Liver (tissue), 9 donors: ENCODE measurements around the gene CHN1. TPM values are rescaled to one million over a fixed set of nuclear protein-coding genes. Genes with fewer than 3 reads are reported as not detected.
A peak's percentile ranks its signal among the peaks of the same experiment; 100 is the strongest.

Experiments
- DNase-seq: peaks from one replicate; pipeline ENCODE4 v3.0.0-alpha.2; 2017; ENCODE audit warnings: low spot score
- H3K27ac ChIP-seq, 2 donors: one replicate each; pipeline ENCODE4 v1.7.0; 2013; ENCODE audit warnings: inconsistent platforms in 2 of 2, low read length in 2 of 2, control low read depth in 1 of 2, low read depth in 1 of 2, mild to moderate bottlenecking in 1 of 2
- H3K27me3 ChIP-seq, 4 donors: one replicate each; pipeline versions ENCODE4 v1.6.1 to v1.7.0; 2013; ENCODE audit warnings: low read length in 3 of 4, inconsistent platforms in 1 of 4, mild to moderate bottlenecking in 1 of 4, moderate library complexity in 1 of 4; ENCODE audit not compliant: control insufficient read depth in 4 of 4, insufficient read depth in 4 of 4
- H3K36me3 ChIP-seq, 4 donors: one replicate each; pipeline versions ENCODE4 v1.6.1 to v1.7.0; 2013; ENCODE audit warnings: low read length in 3 of 4, mild to moderate bottlenecking in 3 of 4, low read depth in 1 of 4, moderate library complexity in 1 of 4; ENCODE audit not compliant: control insufficient read depth in 4 of 4, insufficient read depth in 3 of 4
- H3K4me1 ChIP-seq, 4 donors: one replicate each; pipeline versions ENCODE4 v1.6.1 to v1.7.0; 2013; ENCODE audit warnings: low read length in 3 of 4, mild to moderate bottlenecking in 3 of 4, moderate library complexity in 1 of 4; ENCODE audit not compliant: control insufficient read depth in 4 of 4, insufficient read depth in 4 of 4
- H3K4me3 ChIP-seq, 3 donors: one replicate each; pipeline versions ENCODE4 v1.6.1 to v1.7.0; 2013; ENCODE audit warnings: low read length in 3 of 3, control low read depth in 1 of 3, low read depth in 1 of 3, mild to moderate bottlenecking in 1 of 3
- H3K9ac ChIP-seq, 2 donors: one replicate each; pipeline ENCODE4 v1.7.0; 2013; ENCODE audit warnings: low read length in 2 of 2, mild to moderate bottlenecking in 2 of 2, moderate library complexity in 2 of 2, control low read depth in 1 of 2, low read depth in 1 of 2
- H3K9me3 ChIP-seq, 4 donors: one replicate each; pipeline versions ENCODE4 v1.6.1 to v1.7.0; 2013; ENCODE audit warnings: low read length in 3 of 4; ENCODE audit not compliant: control insufficient read depth in 4 of 4
- EGR1 ChIP-seq, 2 donors: IDR thresholded peaks; 2 replicates each; pipeline ENCODE4 v1.6.1; 2016 to 2018; ENCODE audit warnings: antibody characterized with exemption in 2 of 2, low read depth in 2 of 2
- FOXA1 ChIP-seq: IDR thresholded peaks from 2 replicates; pipeline ENCODE4 v1.6.1; 2016; ENCODE audit warnings: antibody characterized with exemption
- FOXA2 ChIP-seq: IDR thresholded peaks from 2 replicates; pipeline ENCODE4 v1.6.1; 2016; ENCODE audit warnings: antibody characterized with exemption
- GABPA ChIP-seq, 2 donors: IDR thresholded peaks in 1 of 2; conservative IDR thresholded peaks in 1 of 2; 2 replicates each; pipeline ENCODE4 v1.6.1; 2016; ENCODE audit warnings: antibody characterized with exemption in 2 of 2, mild to moderate bottlenecking in 1 of 2, moderate library complexity in 1 of 2
- HNF4A ChIP-seq, 2 donors: conservative IDR thresholded peaks; 2 replicates each; pipeline ENCODE4 v1.6.1; 2016; ENCODE audit warnings: antibody characterized with exemption in 2 of 2, mild to moderate bottlenecking in 2 of 2
- HNF4G ChIP-seq: IDR thresholded peaks from 2 replicates; pipeline ENCODE4 v1.6.1; 2016; ENCODE audit warnings: antibody characterized with exemption
- JUND ChIP-seq, 2 donors: IDR thresholded peaks; 2 replicates each; pipeline ENCODE4 v1.6.1; 2016; ENCODE audit warnings: antibody characterized with exemption in 2 of 2
- NR2F2 ChIP-seq: IDR thresholded peaks from 2 replicates; pipeline ENCODE4 v1.6.1; 2016; ENCODE audit warnings: antibody characterized with exemption
- RAD21 ChIP-seq, 2 donors: IDR thresholded peaks; 2 replicates each; pipeline ENCODE4 v1.6.1; 2016; ENCODE audit warnings: antibody characterized with exemption in 2 of 2, mild to moderate bottlenecking in 2 of 2
- RXRA ChIP-seq, 2 donors: IDR thresholded peaks; 2 replicates each; pipeline ENCODE4 v1.6.1; 2017 to 2018; ENCODE audit warnings: antibody characterized with exemption in 2 of 2, mild to moderate bottlenecking in 1 of 2
- SP1 ChIP-seq: IDR thresholded peaks from 2 replicates; pipeline ENCODE4 v1.6.1; 2018; ENCODE audit warnings: antibody characterized with exemption, mild to moderate bottlenecking
- TAF1 ChIP-seq: conservative IDR thresholded peaks from 2 replicates; pipeline ENCODE4 v1.6.1; 2016; ENCODE audit warnings: antibody characterized with exemption, mild to moderate bottlenecking
- YY1 ChIP-seq: IDR thresholded peaks from 2 replicates; pipeline ENCODE4 v1.6.1; 2016; ENCODE audit warnings: antibody characterized with exemption, mild to moderate bottlenecking
- WGBS: extraction: QIAGEN DNeasy Blood & Tissue Kit; methylation state at CpG from one replicate; pipeline ENCODE4 v1.1.7; 2013; 5-methylcytosine and 5-hydroxymethylcytosine counted together
- polyA plus RNA-seq, 2 donors: library from polyadenylated mRNA; stranded (reverse) in 1 of 2; unstranded in 1 of 2; fragments of 200-250 nt in 1 of 2; fragments of >200 nt in 1 of 2; fragmentation: Nextera tagmentation in 1 of 2; extraction: Ambion mirVana in 1 of 2; gene quantifications; one replicate each; pipeline versions ENCODE4 v1.2.1 to v1.2.3, GENCODE V29; 2013 to 2015
- total RNA-seq, 2 donors: library from RNA; depleted of rRNA; stranded (reverse); fragments of >200 nt; gene quantifications; one replicate each; pipeline ENCODE4 v1.2.3, GENCODE V29; 2014
- TF ChIP-seq, protein P1 (sequence below): IDR thresholded peaks from 2 replicates; pipeline ENCODE4 v1.6.1; 2016; ENCODE audit warnings: antibody characterized with exemption
- TF ChIP-seq, protein P2 (sequence below): IDR thresholded peaks from 2 replicates; pipeline ENCODE4 v1.6.1; 2016; ENCODE audit warnings: antibody characterized with exemption
- TF ChIP-seq, protein P3 (sequence below): IDR thresholded peaks from 2 replicates; pipeline ENCODE4 v1.6.1; 2016; ENCODE audit warnings: antibody characterized with exemption
- TF ChIP-seq, protein P4 (sequence below): IDR thresholded peaks from 2 replicates; pipeline ENCODE4 v1.6.1; 2016; ENCODE audit warnings: antibody characterized with exemption, mild to moderate bottlenecking
- TF ChIP-seq, protein P5 (sequence below): fragments of 150-350 bp; IDR thresholded peaks from 2 replicates; pipeline ENCODE4 v1.5.1; 2017; ENCODE audit warnings: improper control_type of control experiment, low read depth, low read length; ENCODE audit not compliant: missing input control
- donor health status: healthy.
- donor health status: healthy.
- donor health status: healthy.
- donor health status: healthy.
- donor health status: healthy.

CHN1 gene
- total and polyA plus RNA-seq, 4 donors: 0.66 to 1.6 (median 1.1) TPM

DNA sequence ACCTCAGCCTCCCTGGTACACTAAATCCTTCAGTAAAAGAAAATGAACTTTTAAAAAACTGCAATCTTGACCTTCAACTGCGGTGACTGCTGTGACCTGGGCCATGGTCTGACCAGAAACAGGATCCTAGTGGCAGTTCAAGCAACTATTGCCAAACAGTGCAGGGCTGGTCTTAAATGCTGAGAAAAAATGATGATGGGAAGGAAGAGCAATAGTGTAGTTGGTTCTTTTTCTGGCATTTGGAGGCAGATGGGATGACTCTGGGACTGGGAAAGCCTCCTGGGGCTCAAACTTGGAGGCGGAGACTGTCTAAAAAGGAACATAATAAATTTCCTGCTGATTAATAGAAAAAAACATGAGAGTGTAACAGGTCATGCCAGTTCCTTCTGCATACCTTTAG, 45.4 kb downstream of the CHN1 start:
- Histone ChIP-seq H3K4me1 (no peaks in the 10 kb centered on the region), H3K27ac (no peak overlapping the region), H3K4me3 (no peak overlapping the region), H3K9me3 (no peaks in the 10 kb centered on the region), H3K27me3 (no peaks in the 10 kb centered on the region), H3K36me3 (no peaks in the 10 kb centered on the region), H3K9ac (no peak overlapping the region)
- no peak for TF ChIP-seq YY1
- peak; percentile 42 for TF ChIP-seq NR2F2
- no peak for TF ChIP-seq FOXA2
- no peak for TF ChIP-seq TAF1
- no peak for DNase-seq
- WGBS: 72% methylated on average over 2 of the region's 2 CpGs

GRCh38 chr2:174957050-174957449, 48.1 kb downstream of the CHN1 start:
- Histone ChIP-seq H3K9me3 (no peaks in the 10 kb centered on the region), H3K27ac (no peak overlapping the region), H3K36me3 (no peaks in the 10 kb centered on the region), H3K4me3 (no peak overlapping the region), H3K4me1 (no peaks in the 10 kb centered on the region), H3K9ac (no peak overlapping the region), H3K27me3 (no peaks in the 10 kb centered on the region)
- 89% methylated on average over 5 of the region's 5 CpGs for WGBS
- DNase-seq: no peak
- TF ChIP-seq, protein P1, sequence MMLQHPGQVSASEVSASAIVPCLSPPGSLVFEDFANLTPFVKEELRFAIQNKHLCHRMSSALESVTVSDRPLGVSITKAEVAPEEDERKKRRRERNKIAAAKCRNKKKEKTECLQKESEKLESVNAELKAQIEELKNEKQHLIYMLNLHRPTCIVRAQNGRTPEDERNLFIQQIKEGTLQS: no peak

GRCh38 chr2:174952607-174953006, 52.6 kb downstream of the CHN1 start:
- Histone ChIP-seq H3K4me3 (no peak overlapping the region), H3K27me3 (no peaks in the 10 kb centered on the region), H3K9ac (no peak overlapping the region), H3K27ac (no peak overlapping the region), H3K36me3 (no peaks in the 10 kb centered on the region), H3K4me1 (no peaks in the 10 kb centered on the region), H3K9me3 (no peaks in the 10 kb centered on the region)
- TF ChIP-seq JUND (IDR thresholded peaks at IDR 0.05) (no peak), RXRA (IDR thresholded peaks at IDR 0.05) (no peak), EGR1 (IDR thresholded peaks at IDR 0.05; ENCODE audit: low read depth in 2 of 2) (no peak), FOXA2 (no peak), NR2F2 (no peak), GABPA (IDR thresholded peaks at IDR 0.05 in 1 of 2, conservative IDR thresholded peaks at IDR 0.05 in 1 of 2) (no peak), SP1 (no peak), RAD21 (IDR thresholded peaks at IDR 0.05) (no peak), TAF1 (no peak), YY1 (no peak), FOXA1 (no peak), HNF4G (no peak), HNF4A (conservative IDR thresholded peaks at IDR 0.05) (no peak)
- TF ChIP-seq, protein P2, sequence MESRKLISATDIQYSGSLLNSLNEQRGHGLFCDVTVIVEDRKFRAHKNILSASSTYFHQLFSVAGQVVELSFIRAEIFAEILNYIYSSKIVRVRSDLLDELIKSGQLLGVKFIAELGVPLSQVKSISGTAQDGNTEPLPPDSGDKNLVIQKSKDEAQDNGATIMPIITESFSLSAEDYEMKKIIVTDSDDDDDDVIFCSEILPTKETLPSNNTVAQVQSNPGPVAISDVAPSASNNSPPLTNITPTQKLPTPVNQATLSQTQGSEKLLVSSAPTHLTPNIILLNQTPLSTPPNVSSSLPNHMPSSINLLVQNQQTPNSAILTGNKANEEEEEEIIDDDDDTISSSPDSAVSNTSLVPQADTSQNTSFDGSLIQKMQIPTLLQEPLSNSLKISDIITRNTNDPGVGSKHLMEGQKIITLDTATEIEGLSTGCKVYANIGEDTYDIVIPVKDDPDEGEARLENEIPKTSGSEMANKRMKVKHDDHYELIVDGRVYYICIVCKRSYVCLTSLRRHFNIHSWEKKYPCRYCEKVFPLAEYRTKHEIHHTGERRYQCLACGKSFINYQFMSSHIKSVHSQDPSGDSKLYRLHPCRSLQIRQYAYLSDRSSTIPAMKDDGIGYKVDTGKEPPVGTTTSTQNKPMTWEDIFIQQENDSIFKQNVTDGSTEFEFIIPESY: no peak
- TF ChIP-seq, protein P3, sequence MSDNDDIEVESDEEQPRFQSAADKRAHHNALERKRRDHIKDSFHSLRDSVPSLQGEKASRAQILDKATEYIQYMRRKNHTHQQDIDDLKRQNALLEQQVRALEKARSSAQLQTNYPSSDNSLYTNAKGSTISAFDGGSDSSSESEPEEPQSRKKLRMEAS: no peak
- TF ChIP-seq, protein P4, sequence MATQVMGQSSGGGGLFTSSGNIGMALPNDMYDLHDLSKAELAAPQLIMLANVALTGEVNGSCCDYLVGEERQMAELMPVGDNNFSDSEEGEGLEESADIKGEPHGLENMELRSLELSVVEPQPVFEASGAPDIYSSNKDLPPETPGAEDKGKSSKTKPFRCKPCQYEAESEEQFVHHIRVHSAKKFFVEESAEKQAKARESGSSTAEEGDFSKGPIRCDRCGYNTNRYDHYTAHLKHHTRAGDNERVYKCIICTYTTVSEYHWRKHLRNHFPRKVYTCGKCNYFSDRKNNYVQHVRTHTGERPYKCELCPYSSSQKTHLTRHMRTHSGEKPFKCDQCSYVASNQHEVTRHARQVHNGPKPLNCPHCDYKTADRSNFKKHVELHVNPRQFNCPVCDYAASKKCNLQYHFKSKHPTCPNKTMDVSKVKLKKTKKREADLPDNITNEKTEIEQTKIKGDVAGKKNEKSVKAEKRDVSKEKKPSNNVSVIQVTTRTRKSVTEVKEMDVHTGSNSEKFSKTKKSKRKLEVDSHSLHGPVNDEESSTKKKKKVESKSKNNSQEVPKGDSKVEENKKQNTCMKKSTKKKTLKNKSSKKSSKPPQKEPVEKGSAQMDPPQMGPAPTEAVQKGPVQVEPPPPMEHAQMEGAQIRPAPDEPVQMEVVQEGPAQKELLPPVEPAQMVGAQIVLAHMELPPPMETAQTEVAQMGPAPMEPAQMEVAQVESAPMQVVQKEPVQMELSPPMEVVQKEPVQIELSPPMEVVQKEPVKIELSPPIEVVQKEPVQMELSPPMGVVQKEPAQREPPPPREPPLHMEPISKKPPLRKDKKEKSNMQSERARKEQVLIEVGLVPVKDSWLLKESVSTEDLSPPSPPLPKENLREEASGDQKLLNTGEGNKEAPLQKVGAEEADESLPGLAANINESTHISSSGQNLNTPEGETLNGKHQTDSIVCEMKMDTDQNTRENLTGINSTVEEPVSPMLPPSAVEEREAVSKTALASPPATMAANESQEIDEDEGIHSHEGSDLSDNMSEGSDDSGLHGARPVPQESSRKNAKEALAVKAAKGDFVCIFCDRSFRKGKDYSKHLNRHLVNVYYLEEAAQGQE: no peak
- TF ChIP-seq, protein P1: no peak
- TF ChIP-seq, protein P5, sequence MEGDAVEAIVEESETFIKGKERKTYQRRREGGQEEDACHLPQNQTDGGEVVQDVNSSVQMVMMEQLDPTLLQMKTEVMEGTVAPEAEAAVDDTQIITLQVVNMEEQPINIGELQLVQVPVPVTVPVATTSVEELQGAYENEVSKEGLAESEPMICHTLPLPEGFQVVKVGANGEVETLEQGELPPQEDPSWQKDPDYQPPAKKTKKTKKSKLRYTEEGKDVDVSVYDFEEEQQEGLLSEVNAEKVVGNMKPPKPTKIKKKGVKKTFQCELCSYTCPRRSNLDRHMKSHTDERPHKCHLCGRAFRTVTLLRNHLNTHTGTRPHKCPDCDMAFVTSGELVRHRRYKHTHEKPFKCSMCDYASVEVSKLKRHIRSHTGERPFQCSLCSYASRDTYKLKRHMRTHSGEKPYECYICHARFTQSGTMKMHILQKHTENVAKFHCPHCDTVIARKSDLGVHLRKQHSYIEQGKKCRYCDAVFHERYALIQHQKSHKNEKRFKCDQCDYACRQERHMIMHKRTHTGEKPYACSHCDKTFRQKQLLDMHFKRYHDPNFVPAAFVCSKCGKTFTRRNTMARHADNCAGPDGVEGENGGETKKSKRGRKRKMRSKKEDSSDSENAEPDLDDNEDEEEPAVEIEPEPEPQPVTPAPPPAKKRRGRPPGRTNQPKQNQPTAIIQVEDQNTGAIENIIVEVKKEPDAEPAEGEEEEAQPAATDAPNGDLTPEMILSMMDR: no peak
- DNase-seq: no peak
- 77% methylated on average over 6 of the region's 6 CpGs for WGBS
